GM19099 (cell line): ENCODE data around the gene ZNF92.

ENCODE experiments used
- POLR2A ChIP-seq: IDR thresholded peaks from 3 replicates; pipeline ENCODE4 v1.6.1; 2011; ENCODE audit warnings: low read depth; ENCODE audit not compliant: insufficient read length; ENCODE audit errors: extremely low read depth

Gene ZNF92

DNA sequence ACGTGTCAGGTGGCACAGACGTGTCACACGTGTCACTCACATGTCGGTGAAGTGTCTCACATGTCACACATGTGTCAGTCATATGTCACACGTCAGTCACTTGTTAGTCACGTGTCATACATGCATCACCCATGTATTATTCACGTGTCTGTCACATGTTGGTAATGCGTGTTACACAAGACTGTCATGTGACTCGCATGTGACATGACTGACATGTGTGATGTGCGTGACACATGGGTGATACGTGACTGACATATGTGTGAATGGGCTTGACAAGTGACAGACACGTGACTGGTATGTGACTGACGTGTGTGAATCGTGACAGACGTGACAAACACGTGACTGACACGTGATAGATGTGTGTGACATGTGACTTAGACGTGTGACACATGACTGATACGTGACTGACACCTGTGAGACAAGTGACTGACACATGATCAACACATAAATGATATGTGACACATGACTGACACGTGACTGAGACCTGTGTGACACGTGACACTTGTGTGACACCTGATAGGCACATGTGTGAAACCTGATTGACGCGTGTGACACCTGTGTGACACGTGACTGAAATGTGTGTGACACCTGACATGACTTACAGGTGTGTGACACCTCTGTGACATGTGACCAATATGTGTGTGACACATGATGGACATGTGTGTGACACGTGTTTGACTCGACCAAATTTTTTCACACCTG is 56.1 kb downstream of the ZNF92 start:
- no peak for TF ChIP-seq POLR2A

DNA sequence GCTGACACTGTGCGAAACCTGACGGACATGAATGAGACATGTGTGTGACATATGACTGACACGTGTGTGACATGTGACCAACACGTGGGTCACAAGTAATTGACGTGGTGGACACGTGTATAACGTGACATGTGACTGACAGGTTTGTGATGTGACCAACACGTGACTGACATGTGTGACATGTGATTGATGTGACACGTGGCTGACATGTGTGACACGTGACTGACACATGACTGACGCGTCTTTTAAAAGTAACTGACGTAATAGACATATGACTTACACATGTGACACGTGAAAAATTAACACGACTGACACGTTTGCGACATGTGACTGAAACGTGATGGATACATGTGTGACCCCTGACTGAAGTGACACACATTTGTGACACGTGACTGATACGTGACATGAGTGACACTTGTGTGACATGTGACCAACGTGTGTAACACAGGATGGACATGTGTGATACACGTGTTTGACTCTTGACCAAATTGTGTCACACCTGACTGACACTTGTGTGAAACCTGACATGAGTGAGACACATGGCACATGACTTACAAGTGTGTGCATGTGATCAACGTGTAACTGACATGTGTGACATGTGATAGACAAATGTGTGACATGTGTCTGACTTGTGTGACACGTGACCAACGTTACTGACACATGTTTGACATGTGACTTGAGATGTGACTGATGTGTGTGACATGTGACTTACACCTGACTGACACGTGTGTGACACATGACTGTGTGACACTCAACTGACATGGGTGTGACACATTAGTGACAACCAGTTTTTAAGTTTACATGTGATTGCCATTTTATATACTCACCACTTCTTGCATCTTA is 56.9 kb downstream of the ZNF92 start:
- TF ChIP-seq POLR2A = no peak

DNA sequence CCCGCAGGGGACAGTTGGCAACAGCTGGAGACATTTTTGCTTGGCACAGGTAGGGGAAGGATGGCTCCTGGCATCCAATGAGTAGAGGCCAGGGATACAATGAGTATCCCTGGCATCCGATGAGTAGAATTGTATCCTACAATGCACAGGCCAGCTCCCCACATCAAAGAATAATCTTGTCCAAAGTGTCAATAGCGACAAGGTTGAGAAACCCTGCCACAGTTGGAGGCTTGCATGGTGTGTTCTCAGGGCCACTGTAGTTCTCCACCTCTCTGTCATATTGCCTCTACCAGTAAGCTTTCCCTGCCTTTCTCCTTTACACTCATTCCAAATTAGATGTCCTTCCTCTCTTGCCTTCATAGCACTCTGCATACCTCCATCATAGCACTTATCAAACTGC is 60.7 kb downstream of the ZNF92 start:
- TF ChIP-seq POLR2A = no peak

DNA sequence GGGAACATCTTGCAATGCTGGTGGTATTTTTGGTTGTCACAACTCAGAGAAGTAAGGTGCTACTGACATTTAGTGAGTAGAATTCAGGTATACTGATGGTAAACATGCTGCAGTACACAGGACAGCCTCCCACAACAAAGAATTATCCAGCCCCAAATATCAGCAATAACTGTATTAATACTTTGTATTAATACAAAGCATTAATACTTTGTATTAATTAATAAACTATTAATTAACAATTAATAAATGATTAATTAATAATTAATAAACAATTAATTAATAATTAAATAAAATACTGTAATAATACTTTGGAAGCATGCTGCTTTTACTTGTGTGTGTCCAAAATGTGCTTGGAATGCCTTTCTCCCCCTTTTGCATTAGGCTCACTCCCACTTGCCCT is 62.5 kb downstream of the ZNF92 start:
- TF ChIP-seq POLR2A = no peak

DNA sequence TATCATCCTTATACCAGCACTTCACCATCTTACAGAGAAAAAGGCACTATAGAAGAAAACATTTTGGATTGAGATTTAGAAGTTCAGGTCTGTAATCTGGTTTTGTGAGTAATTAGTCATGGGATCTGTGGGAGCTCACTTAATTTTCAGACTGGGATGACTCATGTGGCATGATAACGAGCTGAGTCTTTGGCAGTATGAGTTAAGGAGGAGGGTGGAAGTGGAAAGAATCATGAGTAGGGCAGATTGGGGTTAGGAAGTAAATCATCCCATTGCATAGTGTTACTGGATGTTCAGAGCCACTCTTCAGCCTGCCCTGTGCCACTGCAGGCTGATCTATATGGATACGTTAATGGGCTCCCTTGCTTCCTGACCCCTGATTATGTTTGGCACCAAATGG is 64.9 kb downstream of the ZNF92 start:
- TF ChIP-seq POLR2A = no peak

DNA sequence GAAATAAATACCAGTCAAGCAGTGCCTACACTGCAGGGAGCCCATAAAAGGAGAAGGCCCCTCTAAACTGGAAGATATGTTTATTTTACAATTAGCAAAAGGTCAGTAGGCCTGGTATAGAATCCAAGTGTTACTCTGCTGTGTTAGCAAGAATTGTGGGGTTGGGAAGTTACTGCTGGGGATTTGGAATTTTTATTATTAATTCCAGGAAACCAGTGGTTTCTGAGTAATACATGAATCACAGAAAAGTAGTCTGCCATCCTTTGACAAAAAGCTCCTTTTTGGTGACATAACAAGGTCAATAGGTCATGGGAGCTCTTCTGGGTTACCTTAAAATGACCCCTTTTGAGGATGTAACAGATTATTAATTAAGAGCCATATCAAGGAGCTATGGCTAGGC is 67.4 kb downstream of the ZNF92 start:
- no peak for TF ChIP-seq POLR2A

DNA sequence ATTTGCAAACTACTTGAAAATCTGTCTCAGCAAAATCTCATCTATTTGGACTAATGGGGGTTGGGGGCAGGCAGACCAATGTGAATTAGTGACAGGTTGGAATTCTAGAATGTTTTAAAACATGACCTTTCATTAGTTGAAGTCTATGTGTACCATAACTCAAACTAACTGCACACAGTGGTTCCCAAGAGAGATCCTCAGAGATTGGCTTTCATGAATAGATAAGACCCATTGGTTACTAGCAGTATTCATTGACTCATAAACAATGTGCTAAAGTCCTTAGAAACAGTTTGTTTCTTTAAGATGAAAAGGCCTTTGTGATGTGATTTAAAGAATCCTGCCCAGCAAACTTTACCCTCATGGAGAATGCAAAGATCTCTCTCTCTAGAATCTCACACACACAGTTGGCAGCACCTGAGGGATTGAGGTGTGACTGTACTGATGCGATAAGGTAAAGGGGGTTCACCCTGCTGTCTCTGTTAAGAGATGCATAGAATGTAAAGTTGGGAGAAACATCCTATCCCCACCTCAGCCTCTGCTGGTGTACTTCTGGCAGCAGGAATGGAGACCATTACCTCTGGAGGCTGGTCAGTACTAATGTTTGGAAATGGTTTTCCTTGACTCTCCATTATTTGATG is 70.7 kb downstream of the ZNF92 start:
- TF ChIP-seq POLR2A = no peak

DNA sequence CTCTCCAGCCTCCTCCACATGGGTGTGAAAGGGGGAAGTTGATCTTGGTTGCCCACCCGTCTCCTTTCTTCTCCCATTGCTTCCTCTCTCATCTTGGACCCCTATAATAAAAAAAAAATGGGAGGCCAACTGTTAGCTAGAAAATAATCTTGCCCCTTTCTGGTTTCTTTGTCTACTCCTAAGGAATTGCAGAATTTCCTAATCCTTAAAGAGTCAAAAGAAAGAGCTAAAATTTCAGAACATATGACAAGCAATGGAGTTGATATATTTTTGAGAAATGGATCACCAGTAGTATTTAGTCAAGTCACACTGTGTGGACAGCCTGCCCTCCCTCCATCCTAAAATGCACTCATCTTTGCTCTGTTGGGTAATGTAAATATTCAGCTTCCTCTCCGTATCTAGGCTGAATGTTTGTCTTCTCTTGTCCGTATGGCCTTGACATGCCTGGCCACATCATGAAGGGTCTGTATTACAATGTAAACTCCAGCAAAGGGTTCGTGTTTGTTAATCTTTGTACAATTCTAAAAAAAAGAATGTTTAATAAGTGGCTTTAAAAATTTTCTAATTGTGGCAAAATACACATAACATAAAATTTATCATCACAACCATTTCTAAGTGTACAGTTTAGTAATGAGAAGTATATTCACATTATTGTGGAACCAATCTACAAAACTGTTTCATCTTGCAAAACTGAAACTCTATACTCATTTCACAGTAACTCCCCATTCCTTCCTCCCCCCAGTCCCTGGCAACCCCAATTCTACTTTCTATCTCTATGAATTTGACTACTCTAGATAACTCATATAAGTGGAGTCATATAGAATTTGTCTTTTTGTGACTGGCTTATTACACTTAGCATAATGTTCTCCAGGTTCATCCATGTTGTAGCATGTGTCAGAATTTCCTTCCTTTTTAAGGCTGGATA is 71.5 kb downstream of the ZNF92 start:
- TF ChIP-seq POLR2A = no peak

DNA sequence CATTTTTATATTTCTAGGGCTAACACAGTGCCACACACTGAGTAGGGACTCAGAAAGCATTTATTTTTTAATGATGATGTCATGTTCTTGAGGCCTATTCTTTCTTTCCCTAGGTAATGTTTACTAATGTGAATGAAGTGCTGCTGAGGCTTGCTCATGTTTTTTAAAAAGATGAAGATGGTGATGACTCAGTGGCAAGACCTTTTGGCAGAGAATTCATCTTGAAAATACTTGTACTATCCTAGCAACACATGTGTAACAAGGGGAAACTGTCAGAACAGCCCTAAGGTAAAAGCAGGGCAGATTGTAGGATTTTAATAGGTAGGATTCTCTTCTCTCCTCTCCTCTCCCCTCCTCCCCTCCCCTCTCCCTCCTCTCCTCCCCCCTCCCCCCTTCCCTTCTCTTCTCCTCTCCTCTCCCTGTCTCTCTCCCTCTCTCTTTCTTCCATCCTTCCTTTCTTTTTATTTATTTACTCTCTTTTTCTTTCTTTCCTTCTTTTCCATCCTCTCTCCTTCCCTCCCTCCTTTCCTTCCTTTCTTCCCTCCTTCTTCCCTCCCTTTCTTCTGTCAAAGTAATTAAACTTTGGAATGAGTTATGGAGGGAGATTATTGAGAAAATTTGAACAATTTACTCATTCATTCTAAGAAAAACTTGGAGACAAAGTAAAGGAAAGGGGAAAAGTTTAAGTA is 75.3 kb downstream of the ZNF92 start:
- no peak for TF ChIP-seq POLR2A

DNA sequence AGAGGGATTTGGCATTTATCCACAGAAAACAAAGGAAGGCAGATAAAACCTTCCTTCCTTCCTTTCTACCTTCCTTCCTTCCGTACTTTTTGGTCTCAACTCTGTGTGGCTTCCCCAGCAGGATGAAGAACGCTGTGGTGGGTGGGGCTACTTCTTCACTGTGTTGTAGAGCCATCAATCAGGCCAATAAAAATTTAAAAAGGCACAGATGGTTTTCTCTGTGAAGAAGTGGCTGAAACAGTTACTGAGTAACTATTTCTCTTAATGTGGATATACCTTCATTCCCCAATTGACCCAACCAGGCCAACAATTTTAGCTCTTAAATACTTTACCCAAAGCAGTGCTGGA is 75.8 kb downstream of the ZNF92 start:
- no peak for TF ChIP-seq POLR2A
